GM19438 (cell line): ENCODE results near the gene PDS5A.
"Not testable (repeated sequence)": the region's sequence is repeated elsewhere in the genome, so short reads cannot be mapped to it uniquely, and the experiment has no call there.

Experiments
- ATAC-seq: cut with Tn5 transposase; IDR thresholded peaks from one replicate; pipeline ENCODE4 v1.9.1; 2021; ENCODE audit warnings: low read depth; ENCODE audit not compliant: unreplicated experiment

PDS5A gene

DNA sequence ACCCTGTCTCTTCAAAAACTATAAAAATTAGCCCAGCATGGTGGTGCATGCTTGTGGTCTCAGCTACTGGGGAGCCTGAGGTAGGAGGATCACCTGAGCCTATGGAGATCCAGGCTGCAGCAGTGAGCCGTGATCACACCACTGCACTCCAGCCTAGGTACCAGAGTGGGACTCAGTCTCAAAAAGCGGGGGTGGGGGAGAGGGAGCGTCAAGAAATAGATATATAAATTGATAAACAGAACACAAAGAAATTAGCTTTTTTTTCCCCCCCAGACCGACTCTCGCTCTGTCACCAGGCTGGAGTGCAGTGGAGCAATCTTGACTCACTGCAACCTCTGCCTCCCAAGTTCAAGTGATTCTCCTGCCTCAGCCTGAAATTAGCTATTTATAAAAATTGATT is 14.1 kb downstream of the PDS5A start:
- ATAC-seq: no peak

DNA sequence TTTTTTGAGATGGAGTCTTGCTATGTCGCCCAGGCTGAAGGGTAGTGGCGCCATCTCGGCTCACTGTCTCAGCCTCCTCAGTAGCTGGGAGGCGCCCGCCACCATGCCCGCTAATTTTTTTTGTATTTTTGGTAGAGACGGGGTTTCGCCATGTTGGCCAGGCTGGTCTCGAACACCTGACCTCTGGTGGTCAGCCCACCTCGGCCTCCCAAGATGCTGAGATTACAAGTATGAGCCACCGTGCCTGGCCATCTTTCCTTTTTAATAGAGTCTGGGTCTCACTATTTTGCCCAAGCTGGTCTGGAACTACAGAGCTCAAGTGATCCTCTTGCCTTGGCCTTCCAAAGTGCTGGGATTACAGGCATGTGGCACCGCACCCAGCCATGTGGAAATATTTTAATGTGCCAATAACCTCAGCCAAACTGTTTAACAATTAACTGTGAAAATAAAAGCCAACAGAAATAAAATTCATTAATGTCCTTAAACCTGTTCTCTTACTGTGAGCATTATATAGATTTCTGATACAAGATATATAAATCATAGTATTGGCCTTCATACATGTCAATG is 16.3 kb downstream of the PDS5A start:
- ATAC-seq: no peak

DNA sequence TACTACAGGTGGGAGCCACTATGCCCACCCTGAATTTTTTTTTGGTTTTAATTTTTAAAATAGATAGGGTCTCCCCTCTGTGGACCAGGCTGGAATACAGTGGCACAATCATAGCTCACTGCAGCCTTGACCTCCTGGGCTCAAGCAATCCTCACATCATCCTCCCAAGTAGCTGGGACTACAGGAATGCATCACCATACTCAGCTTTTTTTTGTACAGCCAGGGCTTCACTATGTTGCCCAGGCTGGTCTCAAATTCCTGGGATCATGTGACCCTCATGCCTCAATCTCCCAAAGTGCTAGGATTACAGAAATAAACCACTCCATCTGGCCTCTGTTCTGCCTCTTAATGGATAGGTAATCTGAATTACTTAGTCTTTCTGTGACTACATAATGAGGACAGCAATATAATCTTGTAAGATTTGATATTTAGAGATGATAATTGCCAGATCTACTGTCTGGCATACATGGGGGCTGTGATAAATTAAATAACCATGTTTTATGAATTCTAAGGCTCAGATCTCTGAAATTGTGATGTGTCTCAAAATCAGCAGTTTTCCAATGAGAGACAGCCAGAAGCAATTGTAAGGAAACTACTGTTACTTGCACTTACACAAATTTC is 26.7 kb downstream of the PDS5A start:
- no peak for ATAC-seq

DNA sequence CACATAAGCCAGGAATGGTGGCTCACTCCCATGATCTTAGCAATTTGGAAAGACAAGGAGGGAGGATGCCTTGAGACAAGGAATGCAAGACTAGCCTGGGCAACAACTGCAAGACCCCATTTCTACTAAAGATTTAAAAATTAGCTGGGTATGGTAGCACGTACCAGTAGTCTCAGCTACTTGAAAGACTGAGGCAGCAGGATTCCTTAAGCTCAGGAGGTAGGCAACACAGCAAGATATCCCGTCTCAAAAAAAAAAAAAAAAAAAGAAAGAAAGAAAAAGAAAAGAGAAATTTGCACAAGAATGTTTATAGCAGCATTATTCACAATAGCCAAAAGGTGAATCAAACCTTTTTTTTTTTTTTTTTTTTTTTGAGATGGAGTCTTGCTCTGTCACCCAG is 29.7 kb downstream of the PDS5A start:
- ATAC-seq: no peak

DNA sequence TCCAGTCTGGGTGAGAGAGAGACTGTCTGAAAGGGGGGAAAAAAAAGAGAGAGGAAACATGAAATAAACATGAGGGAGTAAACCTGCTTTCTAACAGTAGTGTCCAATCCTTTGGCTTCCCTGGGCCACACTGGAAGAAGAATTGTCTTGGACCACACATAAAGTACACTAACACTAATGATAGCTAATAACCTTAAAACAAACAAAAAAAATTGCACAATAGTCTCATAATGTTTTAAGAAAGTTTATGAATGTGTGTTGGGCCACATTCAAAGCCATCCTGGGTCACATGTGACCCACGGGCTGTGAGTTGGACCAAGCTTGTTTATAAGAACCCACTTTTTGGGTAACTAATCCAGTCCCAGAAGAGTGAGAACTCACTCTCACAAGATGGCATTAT is 30.3 kb downstream of the PDS5A start:
- ATAC-seq: no peak

DNA sequence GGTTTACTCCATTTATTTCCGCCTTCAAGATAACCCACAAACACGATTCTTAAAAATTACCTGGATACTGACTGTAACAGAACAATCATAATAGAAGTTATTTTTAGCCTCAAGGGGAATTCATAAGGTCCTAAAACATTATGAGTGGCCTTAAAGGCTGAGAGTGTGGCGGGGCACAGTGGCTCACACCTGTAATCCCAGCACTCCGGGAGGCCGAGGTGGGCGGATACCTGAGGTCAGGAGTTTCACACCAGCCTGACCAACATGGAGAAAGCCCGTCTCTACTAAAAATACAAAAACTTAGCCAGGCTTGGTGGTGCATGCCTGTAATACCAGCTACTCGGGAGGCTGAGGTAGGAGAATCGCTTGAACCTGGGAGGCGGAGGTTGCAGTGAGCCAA is 33.5 kb downstream of the PDS5A start:
- not testable (repeated sequence) for ATAC-seq

DNA sequence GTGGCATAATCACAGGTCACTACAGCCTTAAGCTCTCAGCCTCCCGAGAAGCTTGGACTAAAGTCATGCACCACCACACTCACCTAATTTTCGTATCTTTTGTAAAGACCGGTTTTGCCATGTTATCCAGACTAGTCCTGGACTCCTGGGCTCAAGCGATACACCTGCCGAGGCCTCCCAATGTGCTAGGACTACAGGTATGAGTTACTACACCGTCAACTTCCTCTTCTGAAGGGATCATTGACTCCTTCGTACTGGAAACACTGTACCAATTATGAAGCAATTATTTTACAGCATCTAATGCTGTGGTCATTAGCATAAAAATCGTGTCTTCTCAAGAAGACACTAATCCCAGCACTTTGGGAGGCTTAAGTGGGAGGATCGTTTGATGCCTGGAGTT is 35.2 kb downstream of the PDS5A start:
- ATAC-seq: no peak

DNA sequence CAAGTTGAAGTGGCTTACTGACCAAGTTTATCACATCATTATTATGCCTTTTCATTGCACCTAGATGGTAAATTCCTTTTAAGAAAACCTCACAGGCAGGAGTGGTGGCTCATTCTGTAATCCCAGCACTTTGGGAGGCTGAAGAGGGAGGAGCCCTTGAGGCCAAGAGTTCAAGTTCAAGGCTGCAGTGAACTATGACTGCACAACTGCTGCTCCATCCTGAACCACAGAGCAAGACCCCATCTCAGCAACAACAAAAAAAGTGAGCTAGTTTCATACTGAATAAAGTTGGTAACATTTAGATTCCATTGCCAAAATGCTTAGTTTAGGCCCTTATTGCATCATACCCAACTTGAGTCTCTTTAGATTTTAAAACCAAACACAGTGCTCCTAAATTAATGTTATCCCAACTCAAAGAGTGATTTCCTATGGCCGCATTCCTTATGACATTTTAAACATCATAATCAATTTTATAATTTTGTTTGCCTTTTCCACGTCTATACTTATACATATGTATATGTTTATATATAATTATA is 36.0 kb downstream of the PDS5A start:
- no peak for ATAC-seq

DNA sequence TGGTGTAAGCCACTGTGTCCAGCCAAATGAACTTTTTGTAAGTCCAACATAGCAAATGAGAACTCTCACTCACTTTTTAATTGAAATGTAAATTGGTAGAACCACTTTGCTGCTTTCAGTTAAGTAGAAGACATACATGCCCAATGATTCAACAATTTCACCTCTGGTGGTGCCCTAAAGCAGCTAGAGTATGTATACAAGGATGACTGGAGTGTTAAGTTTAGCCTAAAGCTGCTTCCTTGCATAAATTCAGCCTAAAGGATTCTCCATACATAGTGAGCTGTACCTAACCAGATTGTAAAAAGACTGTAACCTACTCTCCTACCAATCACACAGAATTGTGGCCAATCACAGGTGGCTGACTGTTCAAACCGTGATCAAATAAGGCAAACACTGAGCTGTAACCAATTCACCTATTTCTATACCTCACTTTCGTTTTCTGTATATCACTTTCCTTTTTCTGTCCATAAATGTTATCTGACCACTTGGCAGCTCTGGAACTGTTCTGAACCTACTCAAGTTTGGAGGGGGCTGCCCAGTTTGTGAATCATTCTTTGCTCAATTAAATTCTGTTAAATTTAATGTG is 39.9 kb downstream of the PDS5A start:
- ATAC-seq: no peak

DNA sequence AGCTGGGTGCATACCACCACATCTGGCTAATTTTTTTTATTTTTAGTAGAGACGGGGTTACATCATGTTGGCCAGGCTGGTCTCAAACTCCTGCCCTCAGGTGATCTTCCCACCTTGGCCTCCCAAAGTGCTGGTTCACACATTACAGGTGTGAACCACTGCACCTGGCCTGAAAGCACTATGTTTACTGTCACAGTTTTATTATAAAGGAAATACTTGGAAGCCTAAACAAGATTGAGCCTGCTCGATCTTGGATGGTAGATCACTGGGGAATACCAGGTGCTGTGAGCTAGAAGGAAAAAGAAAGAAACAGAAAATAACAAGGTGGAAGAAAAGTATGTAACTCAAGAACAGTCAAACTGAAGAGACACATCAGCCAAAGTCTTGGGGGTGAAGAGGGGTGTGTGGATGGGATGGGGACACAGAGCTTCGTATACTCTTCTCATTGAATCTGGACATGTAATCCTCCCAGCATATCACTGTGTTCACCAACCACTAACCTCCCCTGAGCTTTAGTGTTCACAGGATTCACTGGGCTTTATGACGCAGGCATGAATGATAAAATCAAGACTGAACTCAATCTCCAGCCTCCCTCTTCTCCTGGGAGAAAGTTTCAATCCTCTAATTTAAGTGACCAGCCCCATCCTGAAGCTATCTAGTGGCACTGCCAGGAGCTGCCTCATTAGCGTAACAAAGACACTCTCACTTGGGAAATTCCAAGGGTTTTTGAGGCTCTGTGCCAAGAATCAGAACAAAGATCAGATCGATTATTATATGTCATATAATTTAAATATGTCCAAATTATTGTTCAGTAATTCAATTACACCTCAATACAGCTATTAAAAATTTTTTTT is 40.9 kb downstream of the PDS5A start:
- ATAC-seq: no peak

DNA sequence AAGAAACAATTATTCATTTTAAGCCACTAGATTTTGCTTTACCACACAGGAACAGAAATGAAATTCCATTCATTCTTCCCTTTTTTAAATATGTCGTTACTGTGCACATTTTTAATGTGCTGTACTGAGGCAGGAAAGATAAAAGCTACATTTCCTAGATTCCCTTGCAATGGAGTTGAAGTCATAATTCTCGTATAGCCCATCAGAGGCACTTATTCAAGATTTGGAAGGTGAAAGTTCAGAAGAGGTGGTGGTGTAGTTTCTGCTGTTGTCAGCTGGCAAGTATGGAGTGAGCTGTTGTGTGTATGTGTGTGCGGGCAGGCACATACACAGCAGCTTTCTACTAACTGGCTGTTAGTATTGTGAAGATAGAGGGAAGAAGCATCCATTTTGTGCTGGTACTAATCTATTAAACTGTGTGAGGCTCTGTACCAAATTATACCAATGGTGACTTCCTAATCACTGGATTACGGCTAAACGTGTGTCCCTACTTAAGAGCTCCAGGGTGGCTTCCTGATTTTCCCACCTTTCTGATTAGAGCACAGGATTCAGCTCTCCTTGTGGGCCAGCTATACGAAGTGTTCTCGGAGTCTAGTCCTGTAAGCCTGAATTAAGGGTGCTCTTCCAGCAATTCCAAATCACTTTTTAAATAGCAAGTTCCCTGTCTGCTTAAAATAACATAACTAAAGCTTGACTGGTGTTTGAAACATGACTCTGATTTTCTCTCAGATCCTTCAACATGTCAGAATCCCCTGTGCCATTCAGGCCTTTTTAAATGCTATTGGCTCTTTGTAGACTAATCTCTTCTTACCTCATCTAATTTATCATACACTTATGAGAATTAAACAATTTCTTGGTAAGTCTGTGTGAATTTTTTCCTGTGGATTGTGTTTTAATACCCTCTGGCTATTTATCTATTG is 43.8 kb downstream of the PDS5A start:
- ATAC-seq: no peak

DNA sequence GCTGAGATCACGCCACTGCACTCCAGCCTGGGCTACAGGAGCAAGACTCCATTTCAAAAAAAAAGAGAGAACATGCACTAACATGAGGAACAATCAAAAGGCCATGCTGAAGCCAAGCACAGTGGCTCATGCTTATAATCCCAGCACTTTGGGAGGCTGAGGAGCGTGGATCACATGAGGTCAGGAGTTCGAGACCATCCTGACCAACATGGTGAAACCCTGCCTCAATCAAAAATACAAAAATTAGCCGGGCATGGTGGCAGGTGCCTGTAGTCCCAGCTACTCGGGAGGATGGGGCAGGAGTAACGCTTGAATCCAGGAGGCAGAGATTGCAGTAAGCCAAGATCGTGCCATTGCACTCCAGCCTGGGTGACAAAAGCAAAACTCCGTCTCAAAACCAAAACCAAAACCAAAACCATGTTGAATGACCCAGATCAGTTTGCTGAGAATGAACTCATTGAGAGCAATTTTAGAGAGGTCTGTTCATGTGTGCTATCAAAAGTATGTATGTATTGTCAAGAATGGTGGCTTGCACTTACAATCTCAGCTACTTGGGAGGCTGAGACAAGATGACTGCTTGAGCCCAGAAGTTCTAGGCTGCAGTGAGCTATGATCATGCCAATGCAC is 44.8 kb downstream of the PDS5A start:
- ATAC-seq: no peak

DNA sequence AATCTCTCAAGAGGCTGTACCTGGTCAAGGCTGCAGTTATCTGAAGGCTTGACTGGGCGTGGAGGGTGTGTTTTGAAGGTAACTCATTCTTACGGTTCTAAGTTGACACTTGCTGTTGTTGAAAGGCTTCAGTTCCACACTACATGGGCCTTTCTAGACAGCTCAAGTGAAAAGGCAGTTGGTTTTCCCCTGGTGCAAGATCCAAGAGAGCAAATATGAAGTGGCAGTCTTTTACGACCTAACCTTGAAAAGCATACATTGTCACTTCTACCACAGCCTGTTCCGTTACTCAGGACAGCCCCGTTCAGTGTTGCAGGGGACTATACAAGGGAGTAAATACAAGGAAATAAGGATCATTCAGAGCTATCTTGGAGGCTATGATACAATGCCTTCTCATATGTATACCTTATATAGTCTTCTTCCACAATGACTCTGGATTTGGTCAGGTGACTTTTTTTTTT is 46.2 kb downstream of the PDS5A start:
- ATAC-seq: no peak

DNA sequence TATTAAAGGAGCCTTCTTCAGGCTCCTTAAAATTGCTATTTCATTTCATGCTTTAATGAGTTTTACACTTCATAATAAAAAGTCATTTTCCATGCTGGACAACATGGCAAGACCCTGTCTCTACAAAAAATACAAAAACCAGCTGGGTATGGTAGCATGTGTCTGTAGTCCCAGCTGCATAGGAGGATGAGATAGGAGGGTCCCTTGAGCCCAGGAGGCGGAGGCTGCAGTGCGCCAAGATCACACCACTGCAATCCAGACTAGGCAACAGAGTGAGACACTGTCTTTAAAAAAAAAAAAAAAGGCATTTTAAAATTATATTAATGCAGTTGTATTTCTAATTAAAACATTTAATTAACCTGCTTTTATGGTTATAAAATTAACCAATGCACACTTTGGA is 49.2 kb downstream of the PDS5A start:
- ATAC-seq: no peak

DNA sequence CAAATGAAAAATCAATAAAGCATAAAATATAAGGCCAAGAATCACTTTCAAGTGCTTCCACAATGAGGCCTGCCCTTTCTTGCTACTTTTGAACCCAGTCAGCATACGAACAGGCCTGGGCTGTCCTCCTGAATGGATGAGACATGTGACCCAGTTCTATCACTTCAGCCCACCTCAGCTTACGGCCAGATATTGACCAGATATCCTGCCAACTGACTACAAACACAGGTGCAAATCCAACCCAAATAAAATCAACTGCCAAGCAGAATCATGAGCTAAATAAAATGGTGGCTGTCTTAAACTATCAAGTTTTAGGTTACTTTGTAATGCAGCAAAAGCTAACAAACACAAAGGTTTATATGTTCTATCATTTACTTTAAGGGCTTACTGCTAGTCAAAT is 53.7 kb downstream of the PDS5A start:
- ATAC-seq: no peak

DNA sequence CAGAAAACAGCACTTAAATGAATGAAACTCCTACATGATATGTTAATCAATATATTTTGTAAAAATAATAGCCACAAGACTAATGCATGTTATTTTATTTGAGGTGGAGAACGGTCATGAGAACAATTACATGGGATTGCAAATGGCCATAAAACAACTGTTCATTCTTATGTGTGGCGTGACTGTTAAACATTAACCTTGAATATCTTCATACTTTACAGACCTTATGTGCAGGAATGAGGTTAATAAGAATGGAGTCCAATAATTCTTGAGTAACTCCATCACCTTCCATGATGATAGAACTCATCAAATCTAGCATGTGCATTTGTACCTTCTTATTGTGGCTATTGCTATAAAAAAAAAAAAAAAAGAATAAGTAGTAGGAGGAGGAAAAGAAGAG is 55.3 kb downstream of the PDS5A start:
- ATAC-seq: no peak

DNA sequence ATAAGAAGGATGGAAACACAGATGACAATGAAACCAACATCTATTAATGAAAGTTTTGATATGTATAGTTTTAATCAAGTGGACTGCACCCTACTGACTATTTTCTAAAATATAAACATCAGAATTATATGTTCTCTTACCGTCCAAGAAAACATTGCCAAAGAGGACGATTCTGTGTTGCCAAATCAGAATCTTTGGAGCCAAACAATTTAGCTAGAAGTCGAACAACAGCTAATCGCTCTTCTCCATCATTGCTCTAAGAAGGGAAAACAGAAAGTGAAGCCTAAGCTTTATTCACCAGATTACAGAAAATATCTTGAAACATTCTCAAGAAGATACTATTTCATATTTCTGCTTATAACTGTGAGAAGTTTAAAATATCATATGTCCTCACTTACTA is 64.2 kb downstream of the PDS5A start:
- no peak for ATAC-seq

DNA sequence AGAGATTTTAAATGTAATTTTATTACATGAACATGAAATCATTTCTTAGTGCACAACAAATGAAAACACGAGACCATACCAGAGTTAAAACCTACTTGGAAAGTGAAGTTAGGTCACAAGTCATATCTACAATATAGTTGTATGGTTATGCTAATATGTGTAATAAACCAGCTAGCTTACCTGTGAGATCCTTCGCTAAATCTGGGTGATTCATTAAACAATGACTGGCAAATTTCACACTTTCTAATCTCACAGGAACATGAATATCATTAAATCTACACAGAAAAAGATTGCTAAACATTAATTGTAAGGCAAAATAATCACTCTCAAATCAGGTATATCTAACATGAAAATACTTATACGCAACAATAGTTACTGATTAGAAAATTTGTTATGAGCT is 67.6 kb downstream of the PDS5A start:
- ATAC-seq: no peak

DNA sequence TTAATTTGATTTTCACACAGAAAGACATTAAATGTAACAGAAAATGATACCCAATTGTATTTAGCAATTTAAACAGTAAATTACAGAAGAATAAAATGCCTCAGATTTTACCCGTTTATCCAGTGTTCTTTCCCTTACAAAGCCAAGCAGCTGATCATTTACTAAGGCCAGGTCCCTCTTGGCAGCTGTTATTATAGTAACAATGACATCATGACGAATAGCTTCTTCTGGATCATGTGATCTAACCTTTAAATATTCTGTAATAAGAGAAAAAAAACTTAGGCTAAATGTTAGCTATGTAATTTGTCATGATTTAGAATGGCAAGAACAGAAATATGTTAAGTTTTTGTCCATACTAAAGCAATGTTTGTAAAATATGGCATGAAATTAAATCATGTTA is 69.4 kb downstream of the PDS5A start:
- ATAC-seq: no peak

DNA sequence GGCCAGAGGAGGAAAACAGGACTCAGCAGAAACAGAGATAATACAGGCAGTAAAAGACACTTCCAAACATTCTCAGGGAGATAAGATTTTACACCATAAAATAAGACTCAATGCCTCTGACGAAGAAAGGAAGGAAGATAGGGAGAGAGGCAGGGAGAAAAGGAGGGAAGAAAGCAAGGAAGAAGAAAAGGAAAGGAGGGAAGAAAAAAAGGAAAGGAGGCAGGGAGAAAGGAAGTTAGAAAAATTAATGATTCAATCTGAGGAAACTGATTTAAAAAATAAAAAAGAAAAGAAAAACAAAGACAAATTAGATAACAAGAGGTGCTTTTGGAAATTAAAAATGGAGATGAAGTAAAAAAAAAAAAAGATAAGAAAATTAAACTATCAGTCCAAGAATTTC is 72.1 kb downstream of the PDS5A start:
- ATAC-seq: no peak
